HG02678 (cell line): Measurements from ENCODE around the gene RSKR.
"Not testable (repeated sequence)": the region's sequence is repeated elsewhere in the genome, so short reads cannot be mapped to it uniquely, and the experiment has no call there.

ENCODE experiments used
- ATAC-seq: cut with Tn5 transposase; IDR thresholded peaks from one replicate; pipeline ENCODE4 v1.9.1; 2021; ENCODE audit warnings: mild to moderate bottlenecking, moderate library complexity; ENCODE audit not compliant: unreplicated experiment

The RSKR gene

GRCh38 chr17:28578246-28579195 lies 35.5 kb downstream of the RSKR start:
- no peak for ATAC-seq

- no peak for ATAC-seq
Measured at GRCh38 chr17:28577466-28577824, 36.5 kb downstream of the RSKR start.

- ATAC-seq = peak; percentile 88
Measured at GRCh38 chr17:28576758-28577465, 37.1 kb downstream of the RSKR start, which contains the start of gene ALDOC. TSS of gene ALDOC (minus strand) at chr17:28576895. CDS start at chr17:28575532, 1,363 bp downstream.

- ATAC-seq = not testable (repeated sequence)
Measured at GRCh38 chr17:28576016-28576415, 38.0 kb downstream of the RSKR start.

DNA sequence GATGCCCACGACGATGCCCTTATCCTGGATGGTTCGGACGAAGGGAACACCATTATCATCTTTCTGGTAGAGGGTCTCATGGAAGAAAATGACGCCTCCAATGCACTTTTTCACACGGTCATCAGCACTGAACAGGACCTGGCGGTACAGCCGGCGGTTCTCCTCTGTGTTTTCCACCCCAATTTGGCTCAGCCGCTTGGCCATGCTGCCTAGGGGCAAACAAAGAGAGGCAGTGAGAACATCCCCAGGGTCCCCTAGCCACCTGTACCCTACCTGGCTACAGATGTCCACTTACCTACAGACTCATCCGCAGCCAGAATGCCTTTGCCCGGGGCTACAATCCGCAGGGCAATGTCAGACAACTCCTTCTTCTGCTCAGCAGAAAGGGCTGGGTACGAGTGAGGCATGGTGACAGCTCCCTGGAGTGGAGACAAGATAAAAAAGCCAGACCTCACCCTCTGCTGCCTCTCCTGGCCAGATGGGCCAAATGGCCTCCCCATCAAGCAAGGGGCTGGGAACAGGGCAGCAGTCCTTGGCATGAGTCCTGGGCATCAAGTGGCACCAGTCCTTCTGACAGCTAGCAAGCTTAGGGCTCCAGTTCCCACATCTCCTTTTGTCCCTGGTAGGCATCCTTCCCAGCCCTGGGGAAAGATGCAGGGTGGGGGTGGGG lies 38.7 kb downstream of the RSKR start:
- ATAC-seq = no peak

- ATAC-seq = no peak
Measured at GRCh38 chr17:28574526-28574925, 39.5 kb downstream of the RSKR start.

DNA sequence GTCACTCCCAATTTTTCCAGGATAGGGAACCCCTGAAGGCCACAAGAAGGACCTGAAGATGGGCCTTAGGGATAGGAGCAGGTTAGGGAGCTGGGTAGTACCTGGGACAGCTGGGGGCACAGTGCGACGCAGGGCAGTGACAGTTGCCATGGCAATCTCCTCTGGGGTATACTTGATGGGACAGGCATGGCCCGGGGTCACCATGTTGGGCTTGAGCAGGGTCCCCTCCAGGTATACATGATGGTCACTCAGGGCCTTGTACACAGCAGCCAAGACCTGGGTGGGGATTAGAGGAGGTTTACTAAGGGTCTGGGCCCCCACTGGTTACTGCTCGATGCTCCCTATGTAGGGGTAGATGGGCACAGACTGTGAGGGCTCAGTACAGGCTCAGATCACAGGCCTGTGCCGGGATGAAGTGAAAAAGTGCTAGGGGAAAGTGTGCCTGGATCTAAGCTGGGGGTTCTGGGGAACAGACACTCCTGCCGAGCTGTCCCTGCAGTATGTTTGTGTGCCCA lies 40.0 kb downstream of the RSKR start:
- ATAC-seq = no peak

GRCh38 chr17:28573521-28573920 lies 40.5 kb downstream of the RSKR start:
- no peak for ATAC-seq

DNA sequence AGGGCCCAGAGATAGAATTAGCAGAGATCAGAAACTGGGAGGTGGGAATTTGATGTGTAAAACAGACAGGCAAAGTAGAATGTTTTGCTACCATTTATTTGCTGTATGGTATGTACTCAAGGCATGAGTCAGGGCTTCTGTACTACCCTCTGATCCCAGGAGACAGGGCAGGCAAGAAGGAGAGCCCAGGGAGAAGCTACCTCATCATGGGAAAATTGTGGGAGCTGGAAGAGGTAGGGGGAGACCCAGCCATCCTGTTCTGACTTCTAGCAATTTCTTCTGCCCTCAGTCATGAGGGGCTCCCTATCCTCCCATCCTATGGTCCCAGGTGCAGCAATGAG lies 41.0 kb downstream of the RSKR start:
- ATAC-seq = no peak

DNA sequence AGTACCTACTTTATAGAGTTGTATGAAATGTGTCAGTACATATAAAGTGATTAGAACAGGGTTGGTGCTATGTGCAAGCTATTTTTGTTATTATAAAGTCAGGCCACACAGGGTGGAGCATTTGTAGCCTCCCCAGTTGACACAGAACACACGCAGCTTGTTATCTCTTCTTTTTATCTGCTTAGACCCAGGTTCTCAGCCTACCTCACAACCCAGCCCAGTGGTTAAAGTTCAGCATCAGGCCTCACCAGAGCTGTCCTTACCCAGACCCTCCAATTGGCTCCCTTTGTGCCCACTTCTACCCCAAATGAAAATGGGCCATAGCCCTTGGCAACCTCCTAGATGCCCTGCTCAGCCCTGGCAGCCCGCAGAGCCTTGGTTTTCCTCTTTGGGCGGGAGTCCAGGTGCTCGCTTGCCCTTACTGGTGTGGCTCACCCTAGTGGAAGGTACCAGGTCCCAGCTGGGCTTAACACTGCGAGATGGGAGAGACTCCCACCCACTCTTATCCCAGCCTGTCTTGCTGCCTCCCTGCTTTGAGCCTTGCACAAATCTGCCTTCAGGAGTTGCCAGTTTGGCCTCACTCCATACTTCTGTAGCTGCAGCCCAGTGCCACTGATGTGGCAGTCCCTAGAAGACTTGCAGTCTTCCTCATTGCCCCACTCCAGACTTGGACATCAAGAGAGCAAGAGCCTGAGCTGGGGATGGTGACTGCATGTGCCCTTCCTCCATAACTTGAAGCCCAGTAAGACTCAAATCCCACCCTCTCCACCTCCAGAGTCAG lies 41.5 kb downstream of the RSKR start:
- ATAC-seq = no peak

GRCh38 chr17:28571361-28572122 lies 42.4 kb downstream of the RSKR start, which contains the start of gene PIGS:
TSS of gene PIGS (minus strand) at chr17:28571524. CDS start at chr17:28571496, 28 bp downstream.
- peak; percentile 91 for ATAC-seq

- ATAC-seq = peak; percentile 17
Measured at GRCh38 chr17:28570716-28571360, 43.1 kb downstream of the RSKR start.

DNA sequence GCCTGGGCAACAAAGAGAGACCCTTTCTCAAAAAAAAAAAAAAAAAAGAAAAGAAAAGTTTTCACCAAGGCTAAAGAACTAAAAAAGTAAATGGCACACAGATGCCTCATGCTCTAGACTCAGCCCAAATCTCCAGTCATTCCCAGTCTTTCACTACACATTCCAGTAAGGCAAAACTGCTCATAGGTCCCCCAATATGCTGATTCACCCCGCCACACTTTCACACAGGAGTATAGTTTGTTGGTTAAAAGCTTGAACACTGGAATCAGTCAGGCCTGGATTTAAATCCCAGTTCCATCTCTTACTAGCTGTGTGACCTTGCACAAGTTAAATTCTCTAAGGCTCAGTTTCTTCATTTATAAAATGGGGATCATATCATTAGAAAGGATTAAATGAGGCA lies 44.5 kb downstream of the RSKR start:
- no peak for ATAC-seq

GRCh38 chr17:28567604-28568003 lies 46.4 kb downstream of the RSKR start:
- no peak for ATAC-seq

DNA sequence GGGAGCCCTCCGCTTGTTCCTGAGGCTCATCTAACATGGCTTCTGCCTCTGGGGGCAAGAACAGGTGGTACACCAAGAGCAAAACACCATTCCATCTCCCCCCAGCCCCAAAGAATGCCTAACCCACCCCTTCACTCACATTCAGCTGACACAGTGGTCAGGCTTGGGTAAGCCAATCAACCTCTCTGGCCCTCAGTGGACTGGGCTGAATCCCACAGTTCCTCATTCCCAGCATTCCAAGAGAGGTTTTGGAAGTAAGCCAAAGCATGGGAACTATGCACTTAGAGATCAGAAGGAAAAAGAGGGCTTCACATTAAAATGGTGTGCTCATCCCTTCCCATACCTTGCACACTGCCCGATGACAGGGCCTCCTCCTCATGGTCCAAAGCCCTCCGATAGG lies 50.5 kb downstream of the RSKR start:
- no peak for ATAC-seq
